Stimulated activated CD8-positive, alpha-beta memory T cell treated with anti-CD3 and anti-CD28 coated beads, Interleukin-4, amount 100 ng/mL, for 4 hours (primary cell): Measurements from ENCODE around the gene TMBIM6.
A peak's percentile ranks its signal among the peaks of the same experiment; 100 is the strongest.
"Not testable (repeated sequence)": the region's sequence is repeated elsewhere in the genome, so short reads cannot be mapped to it uniquely, and the experiment has no call there.

ENCODE experiments used
- DNase-seq, 2 donors: peaks; one replicate each; pipeline ENCODE4 v3.0.0-alpha.2; 2020; ENCODE audit warnings: low read depth in 2 of 2, low spot score in 1 of 2

The TMBIM6 gene

GRCh38 chr12:49776413-49776812 lies 35.1 kb downstream of the TMBIM6 start:
- DNase-seq: peak in 1 of 2 donors; percentile 14

- DNase-seq: no peak
These were observed 35.5 kb downstream of the TMBIM6 start for GRCh38 chr12:49776858-49777257.

GRCh38 chr12:49777341-49777740 lies 36.0 kb downstream of the TMBIM6 start:
- DNase-seq: no peak

GRCh38 chr12:49777800-49778748 lies 36.7 kb downstream of the TMBIM6 start:
- DNase-seq: peak; percentile 45 to 65

- DNase-seq: no peak
These were observed 38.2 kb downstream of the TMBIM6 start for GRCh38 chr12:49779581-49779980.

- not testable (repeated sequence) for DNase-seq
These were observed 39.6 kb downstream of the TMBIM6 start for GRCh38 chr12:49780914-49781313.

GRCh38 chr12:49783917-49784676 lies 42.7 kb downstream of the TMBIM6 start:
- DNase-seq: no peak

GRCh38 chr12:49784756-49785409 lies 43.5 kb downstream of the TMBIM6 start:
- no peak for DNase-seq

GRCh38 chr12:49787672-49788071 lies 46.3 kb downstream of the TMBIM6 start:
- no peak for DNase-seq

GRCh38 chr12:49789992-49790391 lies 48.6 kb downstream of the TMBIM6 start:
- DNase-seq: no peak

- DNase-seq: no peak
These were observed 49.6 kb downstream of the TMBIM6 start for GRCh38 chr12:49790741-49791555.

GRCh38 chr12:49791700-49792099 lies 50.3 kb downstream of the TMBIM6 start:
- DNase-seq: no peak

- no peak for DNase-seq
These were observed 51.0 kb downstream of the TMBIM6 start for GRCh38 chr12:49792181-49792970.

GRCh38 chr12:49792976-49793580 lies 51.7 kb downstream of the TMBIM6 start:
- DNase-seq: no peak

- no peak for DNase-seq
These were observed 52.3 kb downstream of the TMBIM6 start for GRCh38 chr12:49793620-49794019.

GRCh38 chr12:49794021-49794420 lies 52.7 kb downstream of the TMBIM6 start:
- no peak for DNase-seq

GRCh38 chr12:49794811-49795653 lies 53.7 kb downstream of the TMBIM6 start:
- DNase-seq: no peak

GRCh38 chr12:49795654-49796105 lies 54.3 kb downstream of the TMBIM6 start:
- no peak for DNase-seq
